GM18519 (cell line): ENCODE measurements around the gene TCTA.
"Not testable (repeated sequence)": the region's sequence is repeated elsewhere in the genome, so short reads cannot be mapped to it uniquely, and the experiment has no call there.

ENCODE experiments used
- ATAC-seq: cut with Tn5 transposase; IDR thresholded peaks from one replicate; pipeline ENCODE4 v1.9.1; 2021; ENCODE audit warnings: mild to moderate bottlenecking, moderate library complexity; ENCODE audit not compliant: unreplicated experiment, low FRiP score

Gene TCTA

GRCh38 chr3:49411968-49412631 lies at the start of gene TCTA, which contains the start of gene RHOA:
Gene TCTA (plus strand): TSS chr3:49412423. CDS start chr3:49412427, 4 bp downstream.
Gene RHOA (minus strand): TSS chr3:49411976. CDS start chr3:49375589, 36,387 bp downstream.
- peak; percentile 62 for ATAC-seq

GRCh38 chr3:49362561-49362960 lies 49.7 kb upstream of the TCTA start:
- no peak for ATAC-seq

- no peak for ATAC-seq
Observed at GRCh38 chr3:49370585-49371290, 41.5 kb upstream of the TCTA start.

DNA sequence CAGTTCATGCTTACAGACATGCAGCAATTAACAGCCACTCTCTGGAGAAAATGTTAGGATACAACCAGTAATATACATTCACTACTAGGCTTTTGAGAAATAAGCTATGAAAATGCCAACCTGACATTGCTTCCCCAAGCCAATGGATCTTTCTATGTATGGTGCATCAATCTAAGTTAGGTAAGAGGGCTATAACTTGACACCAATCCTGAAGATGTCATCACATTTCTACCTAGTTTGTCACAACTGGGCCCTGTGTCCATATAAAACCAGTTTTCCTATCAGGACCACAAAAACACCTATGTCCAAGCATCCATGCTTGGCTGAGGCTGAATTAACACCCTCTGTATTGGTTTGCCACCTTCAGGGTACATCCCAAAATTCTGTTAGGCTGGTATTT lies 40.3 kb upstream of the TCTA start:
- no peak for ATAC-seq

DNA sequence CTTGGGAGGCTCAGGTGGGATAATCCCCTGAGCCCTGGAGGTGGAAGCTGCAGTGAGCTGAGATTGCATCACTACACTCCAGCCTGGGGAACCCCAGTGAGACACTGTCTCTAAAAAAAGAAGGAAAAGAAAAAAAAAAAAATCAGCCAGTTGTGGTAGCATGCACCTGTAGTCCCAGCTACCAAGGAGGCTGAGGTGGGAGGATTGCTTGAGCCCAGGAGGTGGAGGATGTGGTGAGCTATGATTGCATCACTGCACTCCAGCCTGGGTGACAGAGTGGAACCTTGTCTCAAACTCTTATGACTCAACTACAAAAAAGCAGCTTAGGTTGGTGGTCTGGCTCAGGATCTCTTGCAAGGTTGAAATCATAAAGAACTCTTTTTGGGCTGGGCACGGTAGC lies 34.7 kb upstream of the TCTA start:
- no peak for ATAC-seq

DNA sequence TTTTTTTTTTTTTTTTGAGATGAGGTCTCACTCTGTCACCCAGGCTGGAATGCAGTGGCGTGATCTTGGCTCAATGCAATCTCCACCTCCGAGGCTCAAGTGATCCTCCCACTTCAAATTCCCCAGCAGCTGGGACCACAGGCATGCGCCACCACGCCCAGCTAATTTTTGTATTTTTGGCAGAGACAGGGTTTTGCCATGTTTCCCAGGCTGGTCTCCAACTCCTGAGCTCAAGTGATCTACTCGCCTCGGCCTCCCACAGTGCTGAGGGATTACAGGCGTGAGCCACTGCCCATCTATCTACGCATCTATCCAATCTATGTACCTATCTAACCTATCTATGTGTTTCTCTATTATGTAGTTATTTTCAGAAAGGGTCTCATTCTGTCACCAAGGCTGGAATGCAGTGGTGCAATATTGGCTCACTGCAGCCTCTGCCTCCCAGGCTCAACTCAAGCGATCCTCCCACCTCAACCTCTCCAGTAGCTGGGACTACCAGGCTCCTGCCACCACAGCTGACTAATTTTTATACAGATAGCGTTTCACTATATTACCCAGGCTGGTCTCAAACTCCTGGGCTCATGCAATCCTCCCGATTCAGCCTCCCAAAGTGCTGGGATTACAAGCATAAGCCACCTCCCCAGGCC lies 33.9 kb upstream of the TCTA start:
- ATAC-seq, result no peak

DNA sequence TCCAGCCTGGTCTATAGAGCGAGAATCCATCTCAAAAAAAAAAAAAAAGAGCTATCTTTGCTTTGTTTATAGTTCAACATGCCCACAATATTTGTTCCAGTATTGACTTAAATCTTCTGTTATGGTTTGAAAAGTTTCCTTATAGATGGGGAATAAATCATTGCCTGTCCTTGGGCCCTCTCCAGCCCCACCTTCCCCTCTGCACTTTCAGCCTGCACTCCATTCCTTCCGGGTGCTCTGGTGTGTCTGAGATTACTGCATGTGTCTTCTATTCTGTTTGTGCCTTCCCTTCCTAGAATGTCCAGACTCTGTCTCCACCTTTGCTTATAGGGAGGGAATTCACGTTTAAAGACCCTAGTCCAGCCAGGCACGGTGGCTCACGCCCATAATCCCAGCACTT lies 28.8 kb upstream of the TCTA start:
- no peak for ATAC-seq

- ATAC-seq, result no peak
Observed at GRCh38 chr3:49385617-49386016, 26.6 kb upstream of the TCTA start.

- no peak for ATAC-seq
Observed at GRCh38 chr3:49386056-49386756, 26.0 kb upstream of the TCTA start.

DNA sequence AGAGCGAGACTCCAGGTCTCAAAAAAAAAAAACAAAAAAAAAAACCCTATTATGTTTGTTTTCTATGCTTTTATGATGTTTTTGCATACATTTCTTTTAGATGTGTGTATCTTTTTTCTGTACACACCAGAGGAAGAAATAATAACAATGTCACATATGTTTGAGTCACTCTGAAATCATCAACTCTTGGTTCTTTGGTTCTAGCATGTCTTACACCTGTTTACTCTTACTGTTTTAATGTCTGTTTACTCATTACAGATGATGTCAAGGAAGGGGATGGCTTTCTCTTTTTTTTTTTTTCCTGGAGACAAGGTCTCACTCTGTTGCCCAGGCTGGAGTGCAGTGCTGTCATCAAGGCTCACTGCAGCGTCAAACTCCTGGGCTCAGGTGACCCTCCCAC lies 24.5 kb upstream of the TCTA start:
- ATAC-seq, result no peak

DNA sequence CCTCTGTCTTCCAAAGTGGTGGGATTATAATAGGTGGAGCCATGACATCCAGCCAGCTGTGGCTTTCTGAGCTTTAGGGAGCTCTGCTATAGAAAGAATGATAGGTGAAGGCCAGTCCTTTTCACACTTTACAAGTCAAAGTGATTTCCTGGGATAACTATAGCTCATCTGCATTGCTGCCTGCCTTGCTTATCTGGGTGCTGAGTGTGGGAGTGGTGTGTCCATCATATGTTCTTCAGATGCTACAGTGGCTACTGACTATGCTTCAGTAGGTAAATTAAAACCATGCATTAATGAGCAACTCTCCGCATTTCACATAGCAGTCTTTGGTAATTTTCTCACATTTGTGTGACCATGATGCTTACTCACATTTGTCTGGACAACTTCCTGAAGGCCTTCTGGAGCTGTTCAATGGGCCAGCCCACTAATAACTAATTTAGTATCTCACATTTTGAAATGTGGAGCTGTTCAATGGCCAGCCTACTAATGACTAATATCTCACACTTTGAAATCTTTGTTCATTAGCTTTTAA lies 23.9 kb upstream of the TCTA start:
- no peak for ATAC-seq

- ATAC-seq, result no peak
Observed at GRCh38 chr3:49389297-49389696, 22.9 kb upstream of the TCTA start.

GRCh38 chr3:49391310-49391709 lies 20.9 kb upstream of the TCTA start:
- ATAC-seq, result not testable (repeated sequence)

- ATAC-seq, result no peak
Observed at GRCh38 chr3:49397470-49397869, 14.8 kb upstream of the TCTA start.

GRCh38 chr3:49399461-49399860 lies 12.8 kb upstream of the TCTA start:
- no peak for ATAC-seq

DNA sequence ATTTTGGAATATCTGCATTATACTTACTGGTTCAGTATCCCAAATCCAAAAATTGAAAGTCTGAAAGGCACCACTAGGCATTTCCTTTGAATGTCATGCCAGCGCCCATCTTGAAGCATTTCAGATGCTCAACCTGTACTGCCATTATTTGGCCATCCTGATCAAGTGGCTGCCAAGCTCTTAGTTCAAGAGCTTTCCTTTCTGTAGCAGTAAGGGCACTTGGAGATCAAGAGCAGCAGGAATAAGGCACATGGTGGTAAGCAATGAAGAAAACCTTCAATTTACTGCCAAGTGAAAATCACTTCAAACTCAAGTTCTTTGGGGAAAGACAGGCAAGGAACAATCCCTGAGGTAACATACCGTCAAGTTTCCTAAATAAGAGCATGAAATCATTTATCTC lies 10.5 kb upstream of the TCTA start:
- ATAC-seq, result no peak

DNA sequence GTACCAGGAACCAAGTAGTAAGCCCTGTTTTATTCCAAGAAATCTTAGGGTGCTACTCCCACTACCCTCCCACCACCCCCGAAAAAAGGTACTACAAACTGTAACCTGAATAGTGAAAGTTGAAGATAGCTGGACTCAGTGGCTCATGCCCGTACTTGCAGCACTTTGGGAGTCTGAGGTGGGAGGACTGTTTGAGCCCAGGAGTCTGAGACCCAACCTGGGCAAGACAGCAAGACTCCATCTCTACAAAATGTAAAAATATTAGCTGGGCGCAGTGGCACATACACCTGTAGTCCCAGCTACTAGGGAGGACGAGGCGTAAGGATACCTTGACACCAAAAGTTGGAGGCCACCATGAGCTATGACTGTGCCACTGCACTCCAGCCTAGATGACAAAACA lies 8.3 kb upstream of the TCTA start:
- no peak for ATAC-seq

DNA sequence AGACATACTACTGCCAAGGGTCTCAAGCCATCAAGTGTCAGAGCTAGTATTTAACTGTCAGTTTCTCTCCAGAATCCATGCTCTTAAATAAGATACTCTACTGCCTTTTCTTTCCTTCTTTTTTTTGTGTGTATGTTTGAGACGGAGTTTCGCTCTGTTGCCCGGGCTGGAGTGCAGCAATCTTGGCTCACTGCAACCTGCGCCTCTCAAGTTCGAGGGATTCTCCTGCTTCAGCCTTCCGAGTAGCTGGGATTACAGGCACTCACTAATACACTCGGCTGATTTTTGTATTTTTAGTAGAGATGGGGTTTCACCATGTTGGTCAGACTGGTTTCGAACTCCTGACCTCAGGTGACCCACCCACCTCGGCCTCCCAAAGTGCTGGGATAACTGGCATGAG lies 6.7 kb upstream of the TCTA start:
- not testable (repeated sequence) for ATAC-seq

DNA sequence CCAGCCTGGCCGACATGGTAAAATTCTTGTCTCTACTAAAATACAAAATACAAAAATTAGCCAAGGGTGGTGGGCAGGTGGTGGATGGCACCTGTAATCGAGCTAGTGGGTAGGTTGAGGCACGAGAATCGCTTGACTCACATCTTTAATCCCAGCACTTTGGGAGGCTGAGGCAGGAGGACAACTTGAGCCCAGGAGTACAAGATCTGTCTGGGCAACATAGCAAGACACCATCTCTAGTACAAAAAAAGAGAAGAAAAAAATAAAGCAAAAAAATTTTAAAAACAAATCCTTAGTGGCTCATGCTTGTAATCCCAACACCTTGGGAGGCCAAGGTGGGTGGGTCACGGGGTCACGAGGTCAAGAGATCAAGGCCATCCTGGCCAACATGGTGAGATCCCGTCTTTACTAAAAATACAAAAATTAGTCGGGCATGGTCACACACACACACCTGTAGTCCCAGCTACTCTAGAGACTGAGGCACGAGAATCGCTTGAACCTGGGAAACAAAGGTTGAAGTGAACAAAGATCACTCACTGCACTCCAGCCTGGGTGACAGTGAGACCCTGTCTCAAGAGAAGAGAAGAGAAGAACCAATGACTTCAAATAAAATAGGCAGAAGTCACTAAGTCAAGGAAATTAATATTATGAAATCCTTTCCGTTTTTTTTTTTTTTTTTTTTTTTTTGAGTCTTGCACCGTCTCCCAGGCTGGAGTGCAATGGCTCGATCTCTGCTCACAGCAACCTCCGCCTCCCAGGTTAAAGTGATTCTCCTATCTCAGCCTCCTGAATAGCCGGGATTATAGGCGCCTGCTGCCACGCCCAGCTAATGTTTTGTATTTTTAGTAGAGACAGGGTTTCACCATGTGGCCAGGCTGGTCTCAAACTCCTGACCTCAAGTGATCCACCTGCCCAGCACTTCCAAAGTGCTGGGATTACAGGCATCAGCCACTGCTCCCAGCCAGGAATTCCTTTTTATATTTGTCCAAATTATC lies 5.4 kb upstream of the TCTA start:
- ATAC-seq, result no peak
